ENCODE data around the gene HENMT1. TPM values are rescaled to one million over a fixed set of nuclear protein-coding genes. Genes with fewer than 3 reads are reported as not detected.
A peak's percentile ranks its signal among the peaks of the same experiment; 100 is the strongest.
"Not testable (repeated sequence)": the region's sequence is repeated elsewhere in the genome, so short reads cannot be mapped to it uniquely, and the experiment has no call there.

HENMT1 gene
- polyA plus RNA-seq, 1 donor from 2014 or later = 10.1 TPM

GRCh38 chr1:108657356-108658080 lies 3.4 kb downstream of the HENMT1 start:
- Mint-ChIP-seq H3K9me3 (no peaks in the 10 kb centered on the region), H3K27ac (peak overlapping the region in 1 of 3 donors; percentile 14), H3K36me3 (no peaks in the 10 kb centered on the region), H3K27me3 (no peaks in the 10 kb centered on the region), H3K4me3 (peak overlapping the region in 1 of 4 donors; percentile 52), H3K4me1 (peaks cover 3 to 11% (median 4%) of the 10 kb centered on the region in 3 donors)

- no peaks in the 10 kb centered on the region for H3K27me3 Mint-ChIP-seq
- H3K4me1 Mint-ChIP-seq = no peaks in the 10 kb centered on the region
- H3K9me3 Mint-ChIP-seq = no peaks in the 10 kb centered on the region
- peaks cover 10% of the 10 kb centered on the region for H3K36me3 Mint-ChIP-seq
- H3K27ac Mint-ChIP-seq = no peak overlapping the region
- no peak overlapping the region for H3K4me3 Mint-ChIP-seq
These were observed 7.3 kb downstream of the HENMT1 start for GRCh38 chr1:108653431-108654105.

- no peaks in the 10 kb centered on the region for H3K9me3 Mint-ChIP-seq
- H3K27me3 Mint-ChIP-seq = no peaks in the 10 kb centered on the region
- peaks cover 18 to 22% (median 19%) of the 10 kb centered on the region in 3 donors for H3K4me1 Mint-ChIP-seq
- peak overlapping the region; percentile 82 to 90 (median 86) for H3K27ac Mint-ChIP-seq
- peak overlapping the region in 3 of 4 donors; percentile 13 to 68 (median 63) for H3K4me3 Mint-ChIP-seq
- peaks cover 13% of the 10 kb centered on the region for H3K36me3 Mint-ChIP-seq
These were observed 14.1 kb downstream of the HENMT1 start for GRCh38 chr1:108646648-108647269.

GRCh38 chr1:108646265-108646647 lies 14.6 kb downstream of the HENMT1 start:
- Mint-ChIP-seq H3K27ac (peak overlapping the region; percentile 82 to 90 (median 86)), H3K4me1 (peaks cover 18 to 22% (median 22%) of the 10 kb centered on the region in 3 donors), H3K4me3 (peak overlapping the region in 1 of 4 donors; percentile 13), H3K9me3 (no peaks in the 10 kb centered on the region), H3K36me3 (peaks cover 13% of the 10 kb centered on the region), H3K27me3 (no peaks in the 10 kb centered on the region)

- Mint-ChIP-seq H3K27ac (no peak overlapping the region), H3K4me1 (peaks cover 18 to 22% (median 22%) of the 10 kb centered on the region in 3 donors), H3K27me3 (no peaks in the 10 kb centered on the region), H3K9me3 (no peaks in the 10 kb centered on the region), H3K36me3 (peaks cover 13% of the 10 kb centered on the region), H3K4me3 (no peak overlapping the region)
These were observed 15.2 kb downstream of the HENMT1 start for GRCh38 chr1:108645564-108646184.

GRCh38 chr1:108644984-108645383 lies 15.9 kb downstream of the HENMT1 start:
- no peaks in the 10 kb centered on the region for H3K9me3 Mint-ChIP-seq
- peak overlapping the region in 1 of 3 donors; percentile 60 for H3K27ac Mint-ChIP-seq
- H3K27me3 Mint-ChIP-seq = no peaks in the 10 kb centered on the region
- H3K36me3 Mint-ChIP-seq = peaks cover 10% of the 10 kb centered on the region
- no peak overlapping the region for H3K4me3 Mint-ChIP-seq
- H3K4me1 Mint-ChIP-seq = peaks cover 18 to 22% (median 22%) of the 10 kb centered on the region in 3 donors

- H3K4me1 Mint-ChIP-seq = peaks cover 18 to 22% (median 22%) of the 10 kb centered on the region in 3 donors
- H3K9me3 Mint-ChIP-seq = no peaks in the 10 kb centered on the region
- no peak overlapping the region for H3K4me3 Mint-ChIP-seq
- H3K36me3 Mint-ChIP-seq = peaks cover 8% of the 10 kb centered on the region
- peak overlapping the region in 1 of 3 donors; percentile 8 for H3K27ac Mint-ChIP-seq
- H3K27me3 Mint-ChIP-seq = no peaks in the 10 kb centered on the region
These were observed 17.2 kb downstream of the HENMT1 start for GRCh38 chr1:108643492-108644335.

GRCh38 chr1:108640863-108641262 lies 20.0 kb downstream of the HENMT1 start:
- not testable (repeated sequence) for H3K4me3 Mint-ChIP-seq, H3K9me3 Mint-ChIP-seq, H3K27ac Mint-ChIP-seq, H3K36me3 Mint-ChIP-seq, H3K27me3 Mint-ChIP-seq
- H3K4me1 Mint-ChIP-seq = peaks cover 6 to 13% (median 10%) of the 10 kb centered on the region in 3 donors

- Mint-ChIP-seq H3K27me3 (no peaks in the 10 kb centered on the region), H3K4me3 (no peak overlapping the region), H3K9me3 (no peaks in the 10 kb centered on the region), H3K27ac (peak overlapping the region in 1 of 3 donors; percentile 16), H3K36me3 (peaks cover 7% of the 10 kb centered on the region), H3K4me1 (peaks cover 6 to 13% (median 10%) of the 10 kb centered on the region in 3 donors)
These were observed 20.9 kb downstream of the HENMT1 start for GRCh38 chr1:108639899-108640560.

GRCh38 chr1:108636876-108637275 lies 24.0 kb downstream of the HENMT1 start:
- peaks cover 18% of the 10 kb centered on the region for H3K36me3 Mint-ChIP-seq
- no peaks in the 10 kb centered on the region for H3K9me3 Mint-ChIP-seq
- H3K4me3 Mint-ChIP-seq = no peak overlapping the region
- H3K27ac Mint-ChIP-seq = no peak overlapping the region
- H3K27me3 Mint-ChIP-seq = no peaks in the 10 kb centered on the region
- peaks cover 0 to 3% (median 0%) of the 10 kb centered on the region in 3 donors for H3K4me1 Mint-ChIP-seq

GRCh38 chr1:108634521-108634920 lies 26.4 kb downstream of the HENMT1 start:
- H3K27ac Mint-ChIP-seq = no peak overlapping the region
- H3K27me3 Mint-ChIP-seq = no peaks in the 10 kb centered on the region
- H3K9me3 Mint-ChIP-seq = no peaks in the 10 kb centered on the region
- H3K4me1 Mint-ChIP-seq = no peaks in the 10 kb centered on the region
- H3K36me3 Mint-ChIP-seq = peaks cover 18% of the 10 kb centered on the region
- no peak overlapping the region for H3K4me3 Mint-ChIP-seq

- Mint-ChIP-seq H3K27me3 (no peaks in the 10 kb centered on the region), H3K9me3 (no peaks in the 10 kb centered on the region), H3K27ac (no peak overlapping the region), H3K36me3 (peaks cover 16% of the 10 kb centered on the region), H3K4me1 (no peaks in the 10 kb centered on the region), H3K4me3 (no peak overlapping the region)
These were observed 32.2 kb downstream of the HENMT1 start for GRCh38 chr1:108628665-108629064.

- H3K27ac Mint-ChIP-seq = no peak overlapping the region
- peaks cover 13% of the 10 kb centered on the region for H3K36me3 Mint-ChIP-seq
- H3K9me3 Mint-ChIP-seq = no peaks in the 10 kb centered on the region
- no peaks in the 10 kb centered on the region for H3K4me1 Mint-ChIP-seq
- H3K4me3 Mint-ChIP-seq = no peak overlapping the region
- H3K27me3 Mint-ChIP-seq = no peaks in the 10 kb centered on the region
These were observed 32.9 kb downstream of the HENMT1 start for GRCh38 chr1:108627951-108628350.

GRCh38 chr1:108627256-108627655 lies 33.6 kb downstream of the HENMT1 start:
- H3K4me1 Mint-ChIP-seq = no peaks in the 10 kb centered on the region
- peaks cover 11% of the 10 kb centered on the region for H3K36me3 Mint-ChIP-seq
- H3K27ac Mint-ChIP-seq = no peak overlapping the region
- no peaks in the 10 kb centered on the region for H3K9me3 Mint-ChIP-seq
- no peaks in the 10 kb centered on the region for H3K27me3 Mint-ChIP-seq
- no peak overlapping the region for H3K4me3 Mint-ChIP-seq
